ENCODE data around the gene MARCO. TPM values are rescaled to one million over a fixed set of nuclear protein-coding genes. Genes with fewer than 3 reads are reported as not detected.

MARCO gene
- polyA plus RNA-seq, 3 donors, result 12.7 to 43.7 (median 37.7) TPM

DNA sequence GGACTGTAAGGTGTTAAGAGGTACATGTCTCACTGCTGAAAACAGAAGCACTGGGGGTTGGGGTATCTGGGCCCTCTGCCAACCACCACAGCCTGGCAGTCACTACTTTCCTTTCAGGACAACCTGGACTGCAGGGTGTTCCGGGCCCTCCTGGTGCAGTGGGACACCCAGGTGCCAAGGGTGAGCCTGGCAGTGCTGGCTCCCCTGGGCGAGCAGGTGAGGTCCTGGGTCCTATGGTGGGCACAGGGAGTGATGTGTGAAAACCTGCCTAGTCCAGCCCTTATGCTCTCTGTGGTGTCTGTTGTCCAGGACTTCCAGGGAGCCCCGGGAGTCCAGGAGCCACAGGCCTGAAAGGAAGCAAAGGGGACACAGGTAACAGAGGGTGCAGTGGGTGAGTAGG, 40.0 kb downstream of the MARCO start:
- peaks cover 2 to 10% (median 4%) of the 10 kb centered on the region in 7 donors for H3K9me3 Mint-ChIP-seq
- H3K36me3 Mint-ChIP-seq, result peaks cover 35 to 41% of the 10 kb centered on the region in 2 donors
- intact Hi-C loops (cut with micrococcal nuclease), result loop anchor here in 1 of 2 donors (10.0 kb wide), 1 partner anchor 97 kb away; no protein-coding TSS in a partner anchor
- Histone ChIP-seq H3K4me2 (replicated peaks; ENCODE audit: extremely low read depth, low read length, poor library complexity, severe bottlenecking) (no peak overlapping the region), H3K4me1 (ENCODE audit: control insufficient read depth in 1 of 2, insufficient read depth in 2 of 2, low read length in 2 of 2) (peaks cover 37 to 41% of the 10 kb centered on the region in 2 donors), H3K79me2 (ENCODE audit: insufficient read depth, low read length) (no peaks in the 10 kb centered on the region), H3K27ac (ENCODE audit: low read depth in 1 of 2, low read length in 2 of 2) (no peak overlapping the region), H4K20me1 (ENCODE audit: insufficient read depth, low read length) (no peaks in the 10 kb centered on the region), H3K36me3 (replicated peaks in 1 of 2; ENCODE audit: control insufficient read depth in 1 of 2, insufficient read depth in 2 of 2, low read length in 2 of 2) (peaks cover 0 to under 1% of the 10 kb centered on the region in 2 donors), H3K9ac (ENCODE audit: insufficient read depth, low read length, poor library complexity, severe bottlenecking) (no peak overlapping the region), H3K9me3 (replicated peaks in 1 of 2; ENCODE audit: control insufficient read depth in 1 of 2, insufficient read depth in 1 of 2, low read length in 2 of 2) (peaks cover 1 to 3% of the 10 kb centered on the region in 2 donors), H3K4me3 (replicated peaks in 1 of 3; ENCODE audit: low read depth in 2 of 3, low read length in 3 of 3) (no peak overlapping the region), H3K27me3 (ENCODE audit: control insufficient read depth in 2 of 2, insufficient read depth in 2 of 2, low read length in 2 of 2) (no peaks in the 10 kb centered on the region), H2AFZ (ENCODE audit: insufficient read depth, low read depth, low read length, poor library complexity, severe bottlenecking) (no peak overlapping the region)
- H3K4me3 Mint-ChIP-seq, result no peak overlapping the region
- no peak for DNase-seq
- WGBS (ENCODE audit: insufficient coverage), result 100% methylated on average over 2 of the region's 3 CpGs
- peaks cover 59% of the 10 kb centered on the region for H3K4me1 Mint-ChIP-seq
- peak overlapping the region in 2 of 7 donors; percentile 25 to 55 for H3K27ac Mint-ChIP-seq
- peaks cover 8 to 18% (median 15%) of the 10 kb centered on the region in 3 donors for H3K27me3 Mint-ChIP-seq (ENCODE audit: low read depth in 3 of 3)
- TF ChIP-seq, protein P1, sequence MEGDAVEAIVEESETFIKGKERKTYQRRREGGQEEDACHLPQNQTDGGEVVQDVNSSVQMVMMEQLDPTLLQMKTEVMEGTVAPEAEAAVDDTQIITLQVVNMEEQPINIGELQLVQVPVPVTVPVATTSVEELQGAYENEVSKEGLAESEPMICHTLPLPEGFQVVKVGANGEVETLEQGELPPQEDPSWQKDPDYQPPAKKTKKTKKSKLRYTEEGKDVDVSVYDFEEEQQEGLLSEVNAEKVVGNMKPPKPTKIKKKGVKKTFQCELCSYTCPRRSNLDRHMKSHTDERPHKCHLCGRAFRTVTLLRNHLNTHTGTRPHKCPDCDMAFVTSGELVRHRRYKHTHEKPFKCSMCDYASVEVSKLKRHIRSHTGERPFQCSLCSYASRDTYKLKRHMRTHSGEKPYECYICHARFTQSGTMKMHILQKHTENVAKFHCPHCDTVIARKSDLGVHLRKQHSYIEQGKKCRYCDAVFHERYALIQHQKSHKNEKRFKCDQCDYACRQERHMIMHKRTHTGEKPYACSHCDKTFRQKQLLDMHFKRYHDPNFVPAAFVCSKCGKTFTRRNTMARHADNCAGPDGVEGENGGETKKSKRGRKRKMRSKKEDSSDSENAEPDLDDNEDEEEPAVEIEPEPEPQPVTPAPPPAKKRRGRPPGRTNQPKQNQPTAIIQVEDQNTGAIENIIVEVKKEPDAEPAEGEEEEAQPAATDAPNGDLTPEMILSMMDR (IDR thresholded peaks at IDR 0.05), result no peak

GRCh38 chr2:118983133-118983532, 41.1 kb downstream of the MARCO start:
- H3K36me3 Mint-ChIP-seq, result peaks cover 29 to 37% of the 10 kb centered on the region in 2 donors
- 84% methylated on average over 4 of the region's 6 CpGs for WGBS (ENCODE audit: insufficient coverage)

More at GRCh38 chr2:118983133-118983532, 41.1 kb downstream of the MARCO start:
- Histone ChIP-seq H3K36me3 (replicated peaks in 1 of 2; ENCODE audit: control insufficient read depth in 1 of 2, insufficient read depth in 2 of 2, low read length in 2 of 2) (no peaks in the 10 kb centered on the region), H2AFZ (ENCODE audit: insufficient read depth, low read depth, low read length, poor library complexity, severe bottlenecking) (no peak overlapping the region), H3K27me3 (ENCODE audit: control insufficient read depth in 2 of 2, insufficient read depth in 2 of 2, low read length in 2 of 2) (no peaks in the 10 kb centered on the region), H3K27ac (ENCODE audit: low read depth in 1 of 2, low read length in 2 of 2) (no peak overlapping the region), H3K9ac (ENCODE audit: insufficient read depth, low read length, poor library complexity, severe bottlenecking) (no peak overlapping the region), H4K20me1 (ENCODE audit: insufficient read depth, low read length) (no peaks in the 10 kb centered on the region), H3K4me1 (ENCODE audit: control insufficient read depth in 1 of 2, insufficient read depth in 2 of 2, low read length in 2 of 2) (peaks cover 40 to 47% of the 10 kb centered on the region in 2 donors), H3K4me3 (replicated peaks in 1 of 3; ENCODE audit: low read depth in 2 of 3, low read length in 3 of 3) (no peak overlapping the region), H3K79me2 (ENCODE audit: insufficient read depth, low read length) (no peaks in the 10 kb centered on the region), H3K4me2 (replicated peaks; ENCODE audit: extremely low read depth, low read length, poor library complexity, severe bottlenecking) (no peak overlapping the region), H3K9me3 (replicated peaks in 1 of 2; ENCODE audit: control insufficient read depth in 1 of 2, insufficient read depth in 1 of 2, low read length in 2 of 2) (no peaks in the 10 kb centered on the region)
- intact Hi-C loops (cut with micrococcal nuclease), result loop anchor here in 1 of 2 donors (10.0 kb wide), 1 partner anchor 98 kb away; no protein-coding TSS in a partner anchor
- TF ChIP-seq, protein P1 (IDR thresholded peaks at IDR 0.05), result no peak
- Mint-ChIP-seq H3K9me3 (peaks cover 0 to 7% (median 0%) of the 10 kb centered on the region in 7 donors), H3K27me3 (ENCODE audit: low read depth in 3 of 3) (peaks cover 12 to 22% (median 15%) of the 10 kb centered on the region in 3 donors), H3K4me1 (peaks cover 66% of the 10 kb centered on the region), H3K4me3 (no peak overlapping the region), H3K27ac (no peak overlapping the region)
- DNase-seq, result peak in 1 of 3 donors; percentile 2

Data from CD14-positive monocyte (primary cell).